NCI-H128 (cell line): Measurements from ENCODE around the gene PCDHA3.
"Not testable (repeated sequence)": the region's sequence is repeated elsewhere in the genome, so short reads cannot be mapped to it uniquely, and the experiment has no call there.

ENCODE experiments used
- DNase-seq: peaks from one replicate; lab custom pipeline; 2025; ENCODE audit not compliant: unreplicated experiment; lab: John Stamatoyannopoulos, UW

Gene PCDHA3

DNA sequence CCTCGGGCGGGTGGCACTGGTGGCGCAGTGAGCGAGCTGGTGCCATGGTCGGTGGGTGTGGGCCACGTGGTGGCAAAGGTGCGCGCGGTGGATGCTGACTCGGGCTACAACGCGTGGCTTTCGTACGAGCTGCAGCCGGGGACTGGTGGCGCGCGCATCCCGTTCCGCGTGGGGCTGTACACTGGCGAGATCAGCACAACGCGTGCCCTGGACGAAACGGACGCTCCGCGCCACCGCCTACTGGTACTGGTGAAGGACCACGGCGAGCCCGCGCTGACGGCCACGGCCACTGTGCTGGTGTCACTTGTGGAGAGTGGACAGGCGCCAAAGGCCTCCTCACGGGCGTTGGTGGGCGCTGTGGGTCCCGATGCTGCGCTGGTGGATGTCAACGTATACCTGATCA, 8.0 kb downstream of the PCDHA3 start:
- no peak for DNase-seq

DNA sequence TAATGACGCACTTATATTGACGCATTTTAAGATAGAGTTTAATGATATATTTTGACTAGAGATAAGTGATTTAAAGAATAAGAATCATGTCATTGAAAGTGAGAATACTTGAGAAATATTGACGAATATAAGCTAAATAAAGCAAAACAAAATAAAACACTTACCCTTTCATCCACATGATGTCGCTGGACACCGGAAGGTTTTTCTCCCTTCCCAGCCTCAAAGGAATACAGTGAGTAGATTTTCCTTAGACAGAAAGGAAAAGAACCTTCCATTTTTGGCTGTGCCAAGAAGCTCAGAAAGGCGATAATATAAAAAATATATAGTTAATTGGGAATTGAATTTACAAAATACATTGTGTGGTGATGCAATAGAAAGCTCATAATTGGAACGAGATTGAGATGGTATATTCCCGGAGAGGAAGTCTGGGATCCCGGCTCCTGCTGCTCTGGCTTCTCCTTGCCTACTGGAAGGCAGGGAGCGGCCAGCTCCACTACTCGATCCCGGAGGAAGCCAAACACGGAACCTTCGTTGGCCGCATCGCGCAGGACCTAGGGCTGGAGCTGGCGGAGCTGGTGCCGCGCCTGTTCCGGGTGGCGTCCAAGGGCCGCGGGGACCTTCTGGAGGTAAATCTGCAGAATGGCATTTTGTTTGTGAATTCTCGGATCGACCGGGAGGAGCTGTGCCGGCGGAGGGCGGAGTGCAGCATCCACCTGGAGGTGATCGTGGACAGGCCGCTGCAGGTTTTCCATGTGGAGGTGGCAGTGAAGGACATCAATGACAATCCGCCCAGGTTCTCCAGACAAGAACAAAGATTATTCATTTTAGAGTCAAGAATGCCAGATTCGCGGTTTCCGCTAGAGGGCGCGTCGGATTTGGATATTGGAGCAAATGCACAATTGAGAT, 20.8 kb downstream of the PCDHA3 start, which contains the start of gene PCDHA5:
Gene PCDHA5, plus strand, starts transcription at position 239 of the 906 bp plus-strand sequence.
- no peak for DNase-seq

- DNase-seq, result no peak
These were observed 21.4 kb downstream of the PCDHA3 start for GRCh38 chr5:140822281-140822629.

GRCh38 chr5:140822969-140823368, 22.1 kb downstream of the PCDHA3 start:
- not testable (repeated sequence) for DNase-seq

- no peak for DNase-seq
These were observed 22.6 kb downstream of the PCDHA3 start for GRCh38 chr5:140823475-140823874.

DNA sequence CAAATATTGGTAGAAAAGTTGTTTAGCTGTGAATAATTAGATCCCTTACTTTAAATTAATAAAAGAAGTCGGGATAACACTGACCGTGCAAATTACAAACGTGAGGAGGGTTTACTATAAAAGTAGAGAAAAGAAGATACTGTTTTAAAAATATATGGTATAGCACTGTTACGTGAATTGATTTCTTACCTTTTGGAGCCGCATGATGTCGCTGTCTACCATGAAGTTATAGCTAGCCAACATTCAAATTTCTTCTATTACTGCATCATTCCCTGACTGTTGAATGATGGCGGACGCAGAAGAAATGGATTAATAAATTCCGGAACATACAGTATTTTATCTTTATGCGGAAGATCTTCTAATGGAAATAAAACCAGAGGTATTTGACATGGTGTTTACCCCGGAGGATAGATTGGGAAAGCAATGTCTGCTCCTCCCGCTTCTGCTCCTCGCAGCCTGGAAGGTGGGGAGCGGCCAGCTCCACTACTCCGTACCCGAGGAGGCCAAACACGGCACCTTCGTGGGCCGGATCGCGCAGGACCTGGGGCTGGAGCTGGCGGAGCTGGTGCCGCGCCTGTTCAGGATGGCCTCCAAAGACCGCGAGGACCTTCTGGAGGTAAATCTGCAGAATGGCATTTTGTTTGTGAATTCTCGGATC, 27.0 kb downstream of the PCDHA3 start, which contains the start of gene PCDHA6:
Gene PCDHA6, plus strand, starts transcription at position 257 of the 658 bp plus-strand sequence. Its CDS starts 132 bp downstream, at position 389.
- DNase-seq, result no peak

GRCh38 chr5:140828362-140828737, 27.5 kb downstream of the PCDHA3 start:
- no peak for DNase-seq

GRCh38 chr5:140829511-140830501, 28.9 kb downstream of the PCDHA3 start:
- not testable (repeated sequence) for DNase-seq

DNA sequence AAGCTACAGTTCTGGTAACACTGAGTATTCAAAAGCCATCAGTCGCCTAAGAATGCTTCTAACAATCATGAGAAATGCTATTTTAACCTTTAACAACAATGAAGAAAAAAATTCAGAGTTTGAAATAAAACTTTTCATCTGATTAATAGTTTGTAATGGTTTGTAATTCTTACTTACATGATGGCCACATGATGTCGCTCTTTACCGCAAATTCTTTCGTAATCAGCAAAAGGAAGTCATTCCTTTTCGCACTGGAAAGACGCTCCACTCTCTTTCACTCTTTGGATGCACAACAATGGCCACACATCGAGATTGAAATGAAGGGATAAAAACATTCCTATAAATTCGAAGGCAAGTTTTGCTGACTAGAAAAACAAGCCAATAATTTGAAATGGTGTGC, 33.1 kb downstream of the PCDHA3 start, which contains the start of gene PCDHA7:
Gene PCDHA7, plus strand, starts transcription at position 277 of the 400 bp plus-strand sequence. Its CDS starts 115 bp downstream, at position 392.
- no peak for DNase-seq

DNA sequence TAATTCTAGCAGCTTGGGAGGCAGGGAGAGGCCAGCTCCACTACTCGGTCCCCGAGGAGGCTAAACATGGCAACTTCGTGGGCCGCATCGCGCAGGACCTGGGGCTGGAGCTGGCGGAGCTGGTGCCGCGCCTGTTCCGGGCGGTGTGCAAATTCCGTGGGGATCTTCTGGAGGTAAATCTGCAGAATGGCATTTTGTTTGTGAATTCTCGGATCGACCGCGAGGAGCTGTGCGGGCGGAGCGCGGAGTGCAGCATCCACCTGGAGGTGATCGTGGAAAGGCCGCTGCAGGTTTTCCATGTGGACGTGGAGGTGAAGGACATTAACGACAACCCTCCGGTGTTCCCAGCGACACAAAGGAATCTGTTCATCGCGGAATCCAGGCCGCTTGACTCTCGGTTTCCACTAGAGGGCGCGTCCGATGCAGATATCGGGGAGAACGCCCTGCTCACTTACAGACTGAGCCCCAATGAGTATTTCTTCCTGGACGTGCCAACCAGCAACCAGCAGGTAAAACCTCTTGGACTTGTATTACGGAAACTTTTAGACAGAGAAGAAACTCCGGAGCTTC, 33.7 kb downstream of the PCDHA3 start:
- DNase-seq, result not testable (repeated sequence)

DNA sequence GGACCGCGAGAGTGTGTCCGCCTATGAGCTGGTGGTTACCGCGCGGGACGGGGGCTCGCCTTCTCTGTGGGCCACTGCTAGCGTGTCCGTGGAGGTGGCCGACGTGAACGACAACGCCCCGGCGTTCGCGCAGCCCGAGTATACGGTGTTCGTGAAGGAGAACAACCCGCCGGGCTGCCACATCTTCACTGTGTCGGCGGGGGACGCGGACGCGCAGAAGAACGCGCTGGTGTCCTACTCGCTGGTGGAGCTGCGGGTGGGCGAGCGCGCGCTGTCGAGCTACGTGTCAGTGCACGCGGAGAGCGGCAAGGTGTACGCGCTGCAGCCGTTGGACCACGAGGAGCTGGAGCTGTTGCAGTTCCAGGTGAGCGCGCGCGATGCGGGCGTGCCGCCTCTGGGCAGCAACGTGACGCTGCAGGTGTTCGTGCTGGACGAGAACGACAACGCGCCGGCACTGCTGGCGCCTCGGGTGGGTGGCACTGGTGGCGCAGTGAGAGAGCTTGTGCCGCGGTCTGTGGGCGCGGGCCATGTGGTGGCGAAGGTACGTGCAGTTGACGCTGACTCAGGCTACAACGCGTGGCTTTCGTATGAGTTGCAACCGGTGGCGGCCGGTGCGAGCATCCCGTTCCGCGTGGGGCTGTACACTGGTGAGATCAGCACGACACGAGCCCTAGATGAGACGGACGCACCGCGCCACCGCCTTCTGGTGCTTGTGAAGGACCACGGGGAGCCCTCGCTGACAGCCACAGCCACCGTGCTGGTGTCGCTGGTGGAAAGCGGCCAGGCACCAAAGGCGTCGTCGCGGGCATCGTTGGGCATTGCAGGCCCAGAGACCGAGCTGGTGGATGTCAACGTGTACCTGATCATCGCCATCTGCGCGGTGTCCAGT, 35.0 kb downstream of the PCDHA3 start:
- no peak for DNase-seq

GRCh38 chr5:140840978-140841962, 40.4 kb downstream of the PCDHA3 start, which contains the start of gene PCDHA8:
Gene PCDHA8 (plus strand): TSS chr5:140841187. CDS start chr5:140841322, 135 bp downstream.
- no peak for DNase-seq

GRCh38 chr5:140842798-140843733, 42.2 kb downstream of the PCDHA3 start:
- DNase-seq, result no peak

- DNase-seq, result not testable (repeated sequence)
These were observed 47.6 kb downstream of the PCDHA3 start, which contains the start of gene PCDHA9 for GRCh38 chr5:140848139-140849102. Gene PCDHA9 (plus strand): TSS chr5:140848382. CDS start chr5:140848496, 114 bp downstream.

DNA sequence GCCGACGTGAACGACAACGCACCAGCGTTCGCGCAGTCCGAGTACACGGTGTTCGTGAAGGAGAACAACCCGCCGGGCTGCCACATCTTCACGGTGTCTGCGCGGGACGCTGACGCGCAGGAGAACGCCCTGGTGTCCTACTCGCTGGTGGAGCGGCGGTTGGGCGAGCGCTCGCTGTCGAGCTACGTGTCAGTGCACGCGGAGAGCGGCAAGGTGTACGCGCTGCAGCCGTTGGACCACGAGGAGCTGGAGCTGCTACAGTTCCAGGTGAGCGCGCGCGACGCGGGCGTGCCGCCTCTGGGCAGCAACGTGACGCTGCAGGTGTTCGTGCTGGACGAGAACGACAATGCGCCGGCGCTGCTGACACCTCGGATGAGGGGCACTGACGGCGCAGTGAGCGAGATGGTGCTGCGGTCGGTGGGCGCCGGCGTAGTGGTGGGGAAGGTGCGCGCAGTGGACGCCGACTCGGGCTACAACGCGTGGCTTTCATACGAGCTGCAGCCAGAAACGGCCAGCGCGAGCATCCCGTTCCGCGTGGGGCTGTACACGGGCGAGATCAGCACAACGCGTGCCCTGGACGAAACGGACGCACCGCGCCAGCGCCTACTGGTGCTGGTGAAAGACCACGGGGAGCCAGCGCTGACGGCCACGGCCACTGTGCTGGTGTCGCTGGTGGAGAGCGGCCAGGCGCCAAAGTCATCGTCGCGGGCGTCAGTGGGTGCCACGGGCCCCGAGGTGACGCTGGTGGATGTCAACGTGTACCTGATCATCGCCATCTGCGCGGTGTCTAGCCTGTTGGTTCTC, 49.2 kb downstream of the PCDHA3 start:
- DNase-seq, result not testable (repeated sequence)
